ENCODE data around the gene USP46.

Gene USP46

GRCh38 chr4:52585379-52585778 lies 73.7 kb downstream of the USP46 start:
- Histone ChIP-seq H3K27ac (no peak overlapping the region), H3K79me2 (ENCODE audit: insufficient read depth, low read depth) (no peaks in the 10 kb centered on the region), H2AFZ (ENCODE audit: low read depth) (no peak overlapping the region), H3K27me3 (ENCODE audit: insufficient read depth, low read depth) (no peaks in the 10 kb centered on the region), H3K4me1 (ENCODE audit: low read depth, poor library complexity, severe bottlenecking) (no peaks in the 10 kb centered on the region), H3K36me3 (ENCODE audit: insufficient read depth) (no peaks in the 10 kb centered on the region), H3K9ac (no peak overlapping the region), H4K20me1 (ENCODE audit: insufficient read depth) (no peaks in the 10 kb centered on the region), H3K4me2 (no peak overlapping the region), H3K4me3 (IDR thresholded peaks at IDR 0.05; ENCODE audit: insufficient read depth, low read depth, low read length) (no peak overlapping the region)
- TF ChIP-seq CTCF (conservative IDR thresholded peaks at IDR 0.05; ENCODE audit: low read depth, low read length): no peak

GRCh38 chr4:52579602-52580272 lies 79.4 kb downstream of the USP46 start:
- no peaks in the 10 kb centered on the region for H3K36me3 ChIP-seq (ENCODE audit: insufficient read depth)
- H3K79me2 ChIP-seq (ENCODE audit: insufficient read depth, low read depth): no peaks in the 10 kb centered on the region
- no peak for TF ChIP-seq CTCF (conservative IDR thresholded peaks at IDR 0.05; ENCODE audit: low read depth, low read length)
- H3K9ac ChIP-seq: no peak overlapping the region
- H3K4me2 ChIP-seq: no peak overlapping the region
- no peak overlapping the region for H3K27ac ChIP-seq
- no peaks in the 10 kb centered on the region for H4K20me1 ChIP-seq (ENCODE audit: insufficient read depth)
- H2AFZ ChIP-seq (ENCODE audit: low read depth): no peak overlapping the region
- no peaks in the 10 kb centered on the region for H3K27me3 ChIP-seq (ENCODE audit: insufficient read depth, low read depth)
- H3K4me3 ChIP-seq (IDR thresholded peaks at IDR 0.05; ENCODE audit: insufficient read depth, low read depth, low read length): no peak overlapping the region
- no peaks in the 10 kb centered on the region for H3K4me1 ChIP-seq (ENCODE audit: low read depth, poor library complexity, severe bottlenecking)

- no peak overlapping the region for H3K4me3 ChIP-seq (IDR thresholded peaks at IDR 0.05; ENCODE audit: insufficient read depth, low read depth, low read length)
- TF ChIP-seq CTCF (conservative IDR thresholded peaks at IDR 0.05; ENCODE audit: low read depth, low read length): no peak
- no peak overlapping the region for H3K27ac ChIP-seq
- no peaks in the 10 kb centered on the region for H3K79me2 ChIP-seq (ENCODE audit: insufficient read depth, low read depth)
- H3K4me2 ChIP-seq: no peak overlapping the region
- no peak overlapping the region for H3K9ac ChIP-seq
- H3K27me3 ChIP-seq (ENCODE audit: insufficient read depth, low read depth): no peaks in the 10 kb centered on the region
- H4K20me1 ChIP-seq (ENCODE audit: insufficient read depth): no peaks in the 10 kb centered on the region
- no peaks in the 10 kb centered on the region for H3K4me1 ChIP-seq (ENCODE audit: low read depth, poor library complexity, severe bottlenecking)
- H2AFZ ChIP-seq (ENCODE audit: low read depth): no peak overlapping the region
- H3K36me3 ChIP-seq (ENCODE audit: insufficient read depth): no peaks in the 10 kb centered on the region
These were observed 80.2 kb downstream of the USP46 start for GRCh38 chr4:52578951-52579350.

- H3K4me2 ChIP-seq: no peak overlapping the region
- H3K4me1 ChIP-seq (ENCODE audit: low read depth, poor library complexity, severe bottlenecking): no peaks in the 10 kb centered on the region
- no peaks in the 10 kb centered on the region for H3K36me3 ChIP-seq (ENCODE audit: insufficient read depth)
- no peak overlapping the region for H3K4me3 ChIP-seq (IDR thresholded peaks at IDR 0.05; ENCODE audit: insufficient read depth, low read depth, low read length)
- TF ChIP-seq CTCF (conservative IDR thresholded peaks at IDR 0.05; ENCODE audit: low read depth, low read length): no peak
- no peaks in the 10 kb centered on the region for H3K27me3 ChIP-seq (ENCODE audit: insufficient read depth, low read depth)
- no peak overlapping the region for H2AFZ ChIP-seq (ENCODE audit: low read depth)
- no peak overlapping the region for H3K27ac ChIP-seq
- no peak overlapping the region for H3K9ac ChIP-seq
- H3K79me2 ChIP-seq (ENCODE audit: insufficient read depth, low read depth): no peaks in the 10 kb centered on the region
- no peaks in the 10 kb centered on the region for H4K20me1 ChIP-seq (ENCODE audit: insufficient read depth)
These were observed 81.5 kb downstream of the USP46 start for GRCh38 chr4:52577624-52577962.
